Daoy (cell line): ENCODE measurements around the gene ARHGAP6. TPM values are rescaled to one million over a fixed set of nuclear protein-coding genes. Genes with fewer than 3 reads are reported as not detected.
"Not testable (repeated sequence)": the region's sequence is repeated elsewhere in the genome, so short reads cannot be mapped to it uniquely, and the experiment has no call there.

ENCODE experiments used
- DNase-seq: peaks from one replicate; pipeline ENCODE4 v3.0.0-alpha.2; 2015; ENCODE audit warnings: low read depth
- total RNA-seq: library from RNA; depleted of rRNA; stranded (reverse); fragments of >200 nt; shearing (Covaris generic); gene quantifications from 2 replicates; pipeline ENCODE4 v1.2.3, GENCODE V29; 2014

ARHGAP6 gene
- total RNA-seq, 1 experiment from 2014 or later: not detected

- DNase-seq: no peak
Observed at GRCh38 chrX:11395859-11396258, 269.9 kb downstream of the ARHGAP6 start.

GRCh38 chrX:11393949-11394654 lies 271.6 kb downstream of the ARHGAP6 start:
- DNase-seq: no peak

- DNase-seq: no peak
Observed at GRCh38 chrX:11386812-11387211, 278.9 kb downstream of the ARHGAP6 start.

- DNase-seq: peak; percentile 8
Observed at GRCh38 chrX:11386001-11386523, 279.7 kb downstream of the ARHGAP6 start.

GRCh38 chrX:11382930-11383329 lies 282.8 kb downstream of the ARHGAP6 start:
- no peak for DNase-seq

- DNase-seq: peak; percentile 38
Observed at GRCh38 chrX:11381464-11381863, 284.3 kb downstream of the ARHGAP6 start.

GRCh38 chrX:11380187-11380844 lies 285.4 kb downstream of the ARHGAP6 start:
- no peak for DNase-seq

- no peak for DNase-seq
Observed at GRCh38 chrX:11376163-11376562, 289.6 kb downstream of the ARHGAP6 start.

- no peak for DNase-seq
Observed at GRCh38 chrX:11375614-11376119, 290.1 kb downstream of the ARHGAP6 start.

GRCh38 chrX:11374570-11374969 lies 291.1 kb downstream of the ARHGAP6 start:
- DNase-seq: no peak

GRCh38 chrX:11371106-11371505 lies 294.6 kb downstream of the ARHGAP6 start:
- DNase-seq: no peak

GRCh38 chrX:11367609-11368430 lies 297.9 kb downstream of the ARHGAP6 start:
- DNase-seq: peak; percentile 8

GRCh38 chrX:11366998-11367595 lies 298.6 kb downstream of the ARHGAP6 start:
- DNase-seq: no peak

- no peak for DNase-seq
Observed at GRCh38 chrX:11365426-11365825, 300.3 kb downstream of the ARHGAP6 start.

- DNase-seq: no peak
Observed at GRCh38 chrX:11364835-11365234, 300.9 kb downstream of the ARHGAP6 start.

- not testable (repeated sequence) for DNase-seq
Observed at GRCh38 chrX:11363825-11364224, 301.9 kb downstream of the ARHGAP6 start.

GRCh38 chrX:11363069-11363594 lies 302.6 kb downstream of the ARHGAP6 start:
- no peak for DNase-seq

GRCh38 chrX:11361666-11362065 lies 304.1 kb downstream of the ARHGAP6 start:
- DNase-seq: not testable (repeated sequence)

- DNase-seq: not testable (repeated sequence)
Observed at GRCh38 chrX:11355944-11356343, 309.8 kb downstream of the ARHGAP6 start.

GRCh38 chrX:11355259-11355909 lies 310.3 kb downstream of the ARHGAP6 start:
- DNase-seq: no peak

GRCh38 chrX:11352296-11352741 lies 313.4 kb downstream of the ARHGAP6 start:
- DNase-seq: no peak
